HG02852 (cell line): ENCODE data around the gene MAPK1.
"Not testable (repeated sequence)": the region's sequence is repeated elsewhere in the genome, so short reads cannot be mapped to it uniquely, and the experiment has no call there.

Source experiments
- ATAC-seq: cut with Tn5 transposase; IDR thresholded peaks from one replicate; pipeline ENCODE4 v1.9.1; 2021; ENCODE audit warnings: mild to moderate bottlenecking, moderate library complexity; ENCODE audit not compliant: unreplicated experiment

Gene MAPK1

GRCh38 chr22:21793716-21794115, 73.7 kb downstream of the MAPK1 start:
- not testable (repeated sequence) for ATAC-seq

DNA sequence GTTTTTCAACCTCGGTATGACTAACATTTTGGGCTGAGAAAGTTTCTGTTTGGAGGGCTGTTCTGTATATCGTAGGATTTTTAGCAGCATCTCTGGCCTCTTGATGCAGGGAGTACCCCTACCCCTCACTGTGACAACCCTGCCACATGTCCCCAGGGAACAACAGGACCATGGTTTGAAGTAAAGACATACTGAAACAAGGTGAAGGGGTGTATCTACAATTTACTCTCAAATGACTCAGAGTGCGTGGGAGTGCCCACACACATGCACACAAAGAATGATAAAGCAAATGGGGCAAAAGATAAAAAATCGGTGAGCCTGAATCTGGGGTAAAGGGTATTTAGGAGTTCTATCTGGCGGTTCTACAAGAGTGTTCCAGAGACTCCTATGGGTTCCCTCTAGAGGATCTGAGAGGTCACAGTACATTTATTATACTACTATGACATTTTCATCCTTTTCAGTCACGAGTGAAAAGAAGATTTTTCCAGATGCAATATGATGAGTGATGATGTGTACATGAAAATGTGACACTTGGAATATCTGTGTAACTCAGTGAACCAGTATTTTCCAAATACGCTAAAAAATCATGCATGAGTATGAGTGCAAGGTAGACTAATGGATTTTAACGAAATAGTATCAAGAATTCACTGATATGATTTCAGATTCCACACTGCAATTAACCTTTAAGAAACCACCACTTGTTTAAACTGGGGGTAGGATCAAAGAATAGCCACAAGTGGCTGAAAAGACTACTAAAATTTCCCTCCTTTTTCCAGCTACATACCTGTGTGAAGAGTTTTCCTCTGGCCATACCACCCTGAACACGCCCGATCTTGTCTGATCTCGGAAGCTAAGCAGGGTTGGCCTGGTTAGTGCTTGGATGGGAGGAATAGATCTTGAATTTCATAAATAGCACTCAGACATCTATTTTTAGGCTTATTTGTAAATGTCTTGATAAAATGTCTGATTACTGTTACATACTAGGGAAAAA, 75.5 kb downstream of the MAPK1 start:
- no peak for ATAC-seq

GRCh38 chr22:21790849-21791610, 76.4 kb downstream of the MAPK1 start:
- ATAC-seq = not testable (repeated sequence)

GRCh38 chr22:21790359-21790758, 77.1 kb downstream of the MAPK1 start:
- no peak for ATAC-seq

- not testable (repeated sequence) for ATAC-seq
Measured at GRCh38 chr22:21787565-21787964, 79.9 kb downstream of the MAPK1 start.

- ATAC-seq = no peak
Measured at GRCh38 chr22:21780259-21780658, 87.2 kb downstream of the MAPK1 start.

GRCh38 chr22:21779444-21779843, 88.0 kb downstream of the MAPK1 start:
- no peak for ATAC-seq

DNA sequence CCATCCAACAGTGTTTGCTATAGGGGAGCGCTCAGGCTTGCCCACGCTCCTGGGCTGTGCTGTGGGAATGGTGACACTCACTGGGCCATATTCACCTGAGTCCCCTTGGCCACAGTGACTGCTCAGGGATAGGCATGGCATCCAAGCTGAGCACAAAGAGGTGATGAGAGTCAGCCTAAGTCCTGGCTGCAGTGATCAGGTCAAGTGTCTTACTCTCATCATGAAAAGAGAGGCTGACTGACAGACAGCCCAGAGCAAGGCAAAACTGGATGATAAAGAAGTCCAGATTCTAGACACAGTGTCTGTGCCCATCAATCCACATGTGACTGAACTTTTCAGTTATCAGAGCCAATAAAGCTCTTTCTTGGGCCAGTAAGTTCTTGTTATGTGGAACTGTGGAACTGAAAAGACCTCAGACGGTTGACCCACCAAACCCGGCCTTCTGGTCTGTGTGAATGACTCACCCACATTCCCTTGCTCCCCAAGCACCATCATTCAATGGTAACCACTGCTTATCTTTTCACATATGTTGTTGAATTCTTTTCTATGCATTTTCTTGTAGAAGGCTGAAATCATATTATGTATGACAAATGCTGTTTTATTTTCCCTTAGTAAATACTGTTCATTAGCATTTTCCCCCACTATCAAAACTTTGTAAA, 88.6 kb downstream of the MAPK1 start:
- no peak for ATAC-seq

- ATAC-seq = no peak
Measured at GRCh38 chr22:21771631-21771976, 95.8 kb downstream of the MAPK1 start.

- ATAC-seq = no peak
Measured at GRCh38 chr22:21768435-21768834, 99.0 kb downstream of the MAPK1 start.

- no peak for ATAC-seq
Measured at GRCh38 chr22:21766691-21767462, 100.6 kb downstream of the MAPK1 start.

DNA sequence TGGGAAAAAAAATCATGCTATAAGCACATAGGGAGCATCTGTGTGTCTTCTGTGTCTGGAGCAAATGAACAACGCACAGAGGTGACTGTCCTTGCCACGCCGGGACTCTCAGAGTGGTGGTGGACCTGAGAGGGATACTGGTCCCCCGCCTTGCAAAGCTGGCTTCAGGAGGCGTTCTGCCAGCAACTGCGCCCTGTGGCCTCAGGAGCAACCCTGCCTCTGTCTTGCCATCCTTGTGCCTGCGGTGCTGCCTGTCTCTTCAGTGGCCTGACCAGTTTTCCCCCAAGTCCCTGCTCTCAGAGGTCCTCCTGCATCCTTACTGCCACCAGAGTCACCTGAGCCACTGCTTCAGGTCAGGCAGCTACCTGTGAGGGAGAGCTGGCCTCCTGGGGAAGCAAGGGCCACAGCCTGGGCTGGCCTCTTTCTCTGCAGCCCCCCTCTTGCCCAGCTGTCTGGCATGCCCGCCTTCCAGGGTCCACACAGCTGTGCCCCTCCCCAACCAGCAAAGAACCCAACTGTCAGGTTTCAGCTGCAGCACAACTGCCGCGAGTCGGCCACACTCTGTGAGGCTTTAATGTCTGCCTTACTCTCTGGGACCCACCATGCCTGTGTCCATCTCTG, 101.4 kb downstream of the MAPK1 start:
- no peak for ATAC-seq

- ATAC-seq = no peak
Measured at GRCh38 chr22:21764038-21764804, 103.2 kb downstream of the MAPK1 start.

DNA sequence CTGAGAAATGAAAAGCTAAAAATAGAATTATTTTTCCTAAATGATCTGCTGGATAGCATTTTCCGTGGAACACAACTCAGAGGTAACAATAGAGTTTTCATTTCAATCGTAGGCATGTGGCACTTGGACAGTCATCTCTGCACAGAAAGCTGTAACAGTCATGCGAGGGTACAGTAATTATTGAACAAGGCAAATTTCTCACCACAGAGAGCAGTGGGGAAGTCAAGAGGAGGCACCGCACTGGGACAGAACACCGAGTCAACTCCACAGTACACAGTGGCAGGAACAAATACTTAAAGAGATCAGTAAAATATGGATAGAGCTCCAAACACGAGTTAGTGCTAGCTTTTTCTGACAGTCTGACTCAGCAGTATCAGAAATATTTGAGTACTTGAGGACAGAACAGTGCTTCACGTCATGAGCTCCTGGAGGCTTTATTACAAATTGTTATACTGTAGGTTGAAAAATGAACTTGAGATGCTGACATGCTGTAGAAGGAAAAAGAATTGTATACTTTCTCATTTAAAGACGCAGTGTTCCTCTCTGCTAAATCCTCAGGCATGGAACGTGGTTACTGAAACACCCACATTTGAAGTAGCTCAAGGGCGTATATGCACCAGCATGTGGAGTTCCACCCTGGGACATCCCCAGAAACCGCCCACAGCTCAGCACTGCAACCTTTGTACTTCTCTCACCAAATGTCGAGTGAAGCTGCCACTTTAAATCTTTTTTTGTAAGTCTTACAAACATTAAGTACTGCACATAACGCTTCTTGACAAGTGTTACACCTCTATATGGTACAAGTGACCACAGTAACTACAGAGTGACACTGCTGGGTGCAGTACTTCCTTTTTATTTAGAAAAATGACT, 104.5 kb downstream of the MAPK1 start:
- ATAC-seq = no peak

GRCh38 chr22:21761994-21762680, 105.3 kb downstream of the MAPK1 start:
- ATAC-seq = no peak

- no peak for ATAC-seq
Measured at GRCh38 chr22:21761086-21761485, 106.4 kb downstream of the MAPK1 start.

DNA sequence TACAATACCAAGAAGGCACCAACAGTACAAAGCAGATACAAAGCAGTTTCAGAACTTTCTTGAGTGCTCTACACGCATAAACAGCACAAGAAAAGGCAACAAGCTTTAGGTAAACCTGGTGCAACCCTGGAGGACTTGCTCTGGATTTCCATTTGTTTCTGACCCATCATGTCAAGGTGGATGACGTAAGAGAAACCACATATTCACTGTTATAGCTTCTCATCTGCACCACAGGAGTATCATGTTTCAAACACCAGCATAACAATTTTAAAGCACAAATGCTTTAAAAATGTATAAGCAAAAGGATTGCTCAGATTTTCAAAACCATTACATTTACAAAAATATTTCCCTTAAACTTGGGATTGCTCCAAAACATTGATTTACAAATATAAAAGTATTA, 106.8 kb downstream of the MAPK1 start:
- ATAC-seq = no peak
